PC-9 (cell line): ENCODE data around the gene ATG2B. TPM values are rescaled to one million over a fixed set of nuclear protein-coding genes. Genes with fewer than 3 reads are reported as not detected.

Experiments used
- BruUV-seq: library from RNA; stranded (reverse); fragments of 400-500 nt; replicated peaks from 2 replicates; lab custom pipeline; 2021; lab: Mats Ljungman, UMichigan
- CTCF ChIA-PET: fragments of 300-600 bp; sonication (Branson Sonifier 250); formaldehyde crosslinking; loops from one replicate; lab custom pipeline; 2022; ENCODE audit warnings: antibody characterized with exemption; lab: Charles Lee
- POLR2A ChIA-PET: fragments of 300-600 bp; sonication (Branson Sonifier 250); formaldehyde crosslinking; loops from one replicate; lab custom pipeline; 2022; ENCODE audit warnings: antibody characterized with exemption; ENCODE audit not compliant: unreplicated experiment; lab: Charles Lee
- DNase-seq, 2 experiments: peaks; one replicate each; pipeline versions ENCODE4 v3.0.0 to v3.0.0-alpha.2; 2015 to 2022; ENCODE audit warnings: mixed read lengths in 1 of 2
- H2AFZ ChIP-seq: fragments of 200-600 bp; sonication (generic); 2 replicates; pipeline ENCODE4 v1.8.1; 2017; ENCODE audit warnings: antibody characterized with exemption
- H3F3A ChIP-seq: fragments of 200-600 bp; sonication (generic); 2 replicates; pipeline ENCODE4 v1.8.1; 2017; ENCODE audit warnings: antibody characterized with exemption, mild to moderate bottlenecking, low read depth; ENCODE audit not compliant: insufficient read depth
- H3K27ac ChIP-seq: fragments of 200-600 bp; sonication (generic); 2 replicates; pipeline ENCODE4 v1.6.1; 2016; ENCODE audit warnings: mixed run types
- H3K27me3 ChIP-seq: fragments of 200-600 bp; sonication (generic); 2 replicates; pipeline ENCODE4 v1.6.1; 2016; ENCODE audit warnings: low read depth, mixed run types; ENCODE audit not compliant: insufficient read depth
- H3K36me3 ChIP-seq: fragments of 200-600 bp; sonication (generic); 2 replicates; pipeline ENCODE4 v1.6.1; 2016; ENCODE audit warnings: low read depth, mixed run types
- H3K4me1 ChIP-seq: fragments of 200-600 bp; sonication (generic); replicated peaks from 2 replicates; pipeline ENCODE4 v1.6.1; 2016; ENCODE audit warnings: mixed run types; ENCODE audit not compliant: insufficient read depth
- H3K4me2 ChIP-seq: fragments of 200-600 bp; sonication (generic); 2 replicates; pipeline ENCODE4 v1.6.1; 2017; ENCODE audit warnings: mixed run types
- H3K4me3 ChIP-seq: fragments of 200-600 bp; sonication (generic); 2 replicates; pipeline ENCODE4 v1.6.1; 2016; ENCODE audit warnings: mixed run types
- H3K79me2 ChIP-seq: fragments of 200-600 bp; sonication (generic); 2 replicates; pipeline ENCODE4 v1.6.1; 2017; ENCODE audit warnings: low read depth, mixed run types
- H3K9me2 ChIP-seq: fragments of 200-600 bp; sonication (generic); 2 replicates; pipeline ENCODE4 v1.8.1; 2017; ENCODE audit warnings: mild to moderate bottlenecking; ENCODE audit not compliant: insufficient read depth
- H3K9me3 ChIP-seq: fragments of 200-600 bp; sonication (generic); 2 replicates; pipeline ENCODE4 v1.8.1; 2016; ENCODE audit warnings: low read depth; ENCODE audit not compliant: insufficient read depth
- H4K20me1 ChIP-seq: fragments of 200-600 bp; sonication (generic); 2 replicates; pipeline ENCODE4 v1.8.1; 2017; ENCODE audit not compliant: insufficient read depth
- EZH2 ChIP-seq: fragments of 200-600 bp; sonication (generic); IDR thresholded peaks from 2 replicates; pipeline ENCODE4 v1.8.0; 2017; ENCODE audit warnings: antibody characterized with exemption, low read depth
- intact Hi-C: fragments of 100-400 bp; cut with micrococcal nuclease; formaldehyde crosslinking; loops from one replicate; pipeline ENCODE4 v1.10.0; 2022; ENCODE audit not compliant: unreplicated experiment
- total RNA-seq: library from RNA; stranded (reverse); gene quantifications from 2 replicates; pipeline ENCODE4 v1.2.3, GENCODE V29; 2021
- TF ChIP-seq, protein P1 (sequence below): fragments of 200-600 bp; sonication (generic); conservative IDR thresholded peaks from 2 replicates; pipeline ENCODE4 v1.6.1; 2017; ENCODE audit warnings: mixed run types, antibody characterized with exemption, mild to moderate bottlenecking, moderate library complexity

Gene ATG2B
- total RNA-seq, 1 experiment from 2014 or later, result 6.6 TPM

DNA sequence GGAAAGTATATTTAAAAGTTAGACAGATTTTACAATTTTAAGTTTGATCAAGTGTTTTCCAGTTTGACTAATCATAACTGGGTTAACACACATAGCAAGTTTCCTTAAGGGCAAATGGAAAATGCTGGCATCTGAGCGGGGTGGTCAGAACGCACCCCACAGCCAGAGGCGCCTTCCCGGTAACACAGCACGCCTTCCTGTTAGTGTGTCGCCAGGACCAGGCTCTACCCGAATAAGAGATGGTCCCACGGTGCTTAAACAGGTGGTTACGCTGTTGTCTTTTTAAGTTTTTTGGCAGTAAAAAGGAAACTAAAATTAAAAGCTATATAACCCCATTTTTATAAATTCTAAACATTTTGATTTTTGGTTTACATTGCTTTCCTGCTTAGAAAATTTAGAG, 79.1 kb downstream of the ATG2B start:
- no peak for TF ChIP-seq EZH2
- TF ChIP-seq, protein P1, sequence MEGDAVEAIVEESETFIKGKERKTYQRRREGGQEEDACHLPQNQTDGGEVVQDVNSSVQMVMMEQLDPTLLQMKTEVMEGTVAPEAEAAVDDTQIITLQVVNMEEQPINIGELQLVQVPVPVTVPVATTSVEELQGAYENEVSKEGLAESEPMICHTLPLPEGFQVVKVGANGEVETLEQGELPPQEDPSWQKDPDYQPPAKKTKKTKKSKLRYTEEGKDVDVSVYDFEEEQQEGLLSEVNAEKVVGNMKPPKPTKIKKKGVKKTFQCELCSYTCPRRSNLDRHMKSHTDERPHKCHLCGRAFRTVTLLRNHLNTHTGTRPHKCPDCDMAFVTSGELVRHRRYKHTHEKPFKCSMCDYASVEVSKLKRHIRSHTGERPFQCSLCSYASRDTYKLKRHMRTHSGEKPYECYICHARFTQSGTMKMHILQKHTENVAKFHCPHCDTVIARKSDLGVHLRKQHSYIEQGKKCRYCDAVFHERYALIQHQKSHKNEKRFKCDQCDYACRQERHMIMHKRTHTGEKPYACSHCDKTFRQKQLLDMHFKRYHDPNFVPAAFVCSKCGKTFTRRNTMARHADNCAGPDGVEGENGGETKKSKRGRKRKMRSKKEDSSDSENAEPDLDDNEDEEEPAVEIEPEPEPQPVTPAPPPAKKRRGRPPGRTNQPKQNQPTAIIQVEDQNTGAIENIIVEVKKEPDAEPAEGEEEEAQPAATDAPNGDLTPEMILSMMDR, result no peak
- Histone ChIP-seq H3K4me1 (no peaks in the 10 kb centered on the region), H3K27me3 (no peaks in the 10 kb centered on the region), H3K79me2 (no peaks in the 10 kb centered on the region), H3K9me2 (no peaks in the 10 kb centered on the region), H2AFZ (no peak overlapping the region), H3K9me3 (no peaks in the 10 kb centered on the region), H3K36me3 (no peaks in the 10 kb centered on the region), H3K4me2 (no peak overlapping the region), H3K4me3 (no peak overlapping the region), H3K27ac (no peak overlapping the region), H3F3A (no peaks in the 10 kb centered on the region), H4K20me1 (no peaks in the 10 kb centered on the region)
- DNase-seq, result no peak
- CTCF ChIA-PET, result no interaction called here
- no TSS peak for BruUV-seq
- intact Hi-C loops, result no loop called here
- POLR2A ChIA-PET, result no interaction called here

DNA sequence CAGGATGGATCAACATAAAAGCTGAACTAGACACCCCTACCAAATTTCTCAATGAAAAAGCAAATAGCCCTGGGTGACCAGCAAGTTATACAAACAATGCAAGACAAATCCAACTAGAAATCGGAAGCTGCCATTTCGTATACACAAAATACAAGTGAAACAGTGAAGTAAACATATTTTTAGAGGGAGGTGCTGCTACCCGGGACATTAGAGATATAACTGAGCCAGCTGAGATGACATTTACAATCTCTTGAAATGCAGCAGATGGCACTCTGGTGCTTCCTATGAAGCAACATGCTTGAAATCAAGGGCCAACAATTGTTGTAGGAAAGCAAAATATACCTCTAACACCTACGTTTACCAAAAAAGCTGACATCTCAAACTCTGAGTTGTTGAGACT, 81.7 kb downstream of the ATG2B start:
- no peaks in the 10 kb centered on the region for H3F3A ChIP-seq
- TF ChIP-seq EZH2, result no peak
- TF ChIP-seq, protein P1, result no peak
- no peak overlapping the region for H2AFZ ChIP-seq
- ChIA-PET POLR2A (no interaction called here), CTCF (no interaction called here)
- H3K4me3 ChIP-seq, result no peak overlapping the region
- BruUV-seq, result no TSS peak
- H3K27ac ChIP-seq, result no peak overlapping the region
- H4K20me1 ChIP-seq, result no peaks in the 10 kb centered on the region
- H3K27me3 ChIP-seq, result no peaks in the 10 kb centered on the region
- no peak overlapping the region for H3K4me2 ChIP-seq
- no peaks in the 10 kb centered on the region for H3K79me2 ChIP-seq
- no peaks in the 10 kb centered on the region for H3K9me3 ChIP-seq
- DNase-seq, result no peak
- H3K9me2 ChIP-seq, result no peaks in the 10 kb centered on the region
- intact Hi-C loops, result no loop called here
- H3K4me1 ChIP-seq, result no peaks in the 10 kb centered on the region
- no peaks in the 10 kb centered on the region for H3K36me3 ChIP-seq

DNA sequence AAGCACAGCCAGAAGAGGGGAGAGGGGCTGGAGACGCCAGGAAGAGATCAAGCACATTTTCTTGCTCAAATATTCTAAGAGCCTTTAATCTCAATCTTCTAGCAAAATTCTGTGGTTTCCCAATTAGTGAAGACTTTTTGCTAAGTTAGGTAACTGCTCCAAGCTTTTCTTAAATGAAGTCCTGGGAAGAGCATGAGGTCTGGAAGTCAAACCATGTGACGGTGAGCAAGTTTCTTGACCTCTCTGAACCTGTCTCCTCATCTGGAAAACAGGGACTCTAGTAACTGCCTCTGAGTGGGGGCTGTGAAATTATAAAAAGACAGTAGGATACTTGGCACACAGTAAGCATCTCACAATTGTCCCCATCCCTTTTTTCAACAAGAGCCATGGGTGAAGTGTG, 83.0 kb downstream of the ATG2B start:
- Histone ChIP-seq H3K27me3 (no peaks in the 10 kb centered on the region), H3K79me2 (no peaks in the 10 kb centered on the region), H3K9me2 (no peaks in the 10 kb centered on the region), H3K4me1 (peaks cover 2% of the 10 kb centered on the region; the same call in 1 of the 2 replicates), H3K27ac (no peak overlapping the region), H2AFZ (no peak overlapping the region), H3K36me3 (no peaks in the 10 kb centered on the region), H4K20me1 (no peaks in the 10 kb centered on the region), H3K9me3 (no peaks in the 10 kb centered on the region), H3F3A (no peaks in the 10 kb centered on the region), H3K4me2 (no peak overlapping the region), H3K4me3 (no peak overlapping the region)
- POLR2A ChIA-PET, result no interaction called here
- no TSS peak for BruUV-seq
- DNase-seq, result no peak
- TF ChIP-seq, protein P1, result no peak
- no peak for TF ChIP-seq EZH2
- CTCF ChIA-PET, result no interaction called here
- intact Hi-C loops, result no loop called here
